ENCODE measurements around the gene RALGDS.
"Not testable (repeated sequence)": the region's sequence is repeated elsewhere in the genome, so short reads cannot be mapped to it uniquely, and the experiment has no call there.

The RALGDS gene

DNA sequence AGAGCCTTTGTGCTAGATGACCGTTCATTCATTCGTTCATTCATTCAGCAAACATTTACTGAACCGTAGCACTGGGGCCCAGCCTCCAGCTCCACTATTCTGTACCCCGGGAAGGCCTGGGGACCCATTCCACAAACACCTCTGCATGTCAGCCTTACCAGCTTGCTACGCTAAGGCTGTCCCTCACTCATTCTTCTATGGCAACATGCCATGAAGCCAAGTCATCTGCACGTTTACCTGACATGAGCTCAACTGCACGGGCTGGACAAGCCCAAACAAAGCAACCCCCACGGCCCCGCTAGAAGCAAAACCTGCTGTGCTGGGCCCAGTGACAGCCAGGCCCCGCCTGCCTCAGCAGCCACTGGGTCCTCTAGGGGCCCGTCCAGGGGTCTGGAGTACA, 53.2 kb downstream of the RALGDS start:
- no peak for DNase-seq (ENCODE audit: low read depth in 2 of 2)

DNA sequence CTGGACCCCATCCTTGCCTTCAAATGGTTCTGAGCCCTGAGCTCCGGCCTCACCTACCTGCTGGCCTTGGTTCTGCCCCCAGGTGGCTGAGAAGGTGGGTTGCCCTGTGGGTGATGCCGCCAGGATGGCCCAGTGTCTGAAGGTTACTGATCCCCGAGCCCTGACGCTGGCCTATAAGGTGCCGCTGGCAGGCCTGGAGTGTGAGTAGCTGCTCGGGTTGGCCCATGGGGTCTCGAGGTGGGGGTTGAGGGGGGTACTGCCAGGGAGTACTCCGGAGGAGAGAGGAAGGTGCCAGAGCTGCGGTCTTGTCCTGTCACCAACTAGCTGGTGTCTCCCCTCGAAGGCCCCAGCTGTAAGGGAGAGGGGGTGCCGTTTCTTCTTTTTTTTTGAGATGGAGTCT, 54.0 kb downstream of the RALGDS start:
- DNase-seq (ENCODE audit: low read depth in 2 of 2): no peak

DNA sequence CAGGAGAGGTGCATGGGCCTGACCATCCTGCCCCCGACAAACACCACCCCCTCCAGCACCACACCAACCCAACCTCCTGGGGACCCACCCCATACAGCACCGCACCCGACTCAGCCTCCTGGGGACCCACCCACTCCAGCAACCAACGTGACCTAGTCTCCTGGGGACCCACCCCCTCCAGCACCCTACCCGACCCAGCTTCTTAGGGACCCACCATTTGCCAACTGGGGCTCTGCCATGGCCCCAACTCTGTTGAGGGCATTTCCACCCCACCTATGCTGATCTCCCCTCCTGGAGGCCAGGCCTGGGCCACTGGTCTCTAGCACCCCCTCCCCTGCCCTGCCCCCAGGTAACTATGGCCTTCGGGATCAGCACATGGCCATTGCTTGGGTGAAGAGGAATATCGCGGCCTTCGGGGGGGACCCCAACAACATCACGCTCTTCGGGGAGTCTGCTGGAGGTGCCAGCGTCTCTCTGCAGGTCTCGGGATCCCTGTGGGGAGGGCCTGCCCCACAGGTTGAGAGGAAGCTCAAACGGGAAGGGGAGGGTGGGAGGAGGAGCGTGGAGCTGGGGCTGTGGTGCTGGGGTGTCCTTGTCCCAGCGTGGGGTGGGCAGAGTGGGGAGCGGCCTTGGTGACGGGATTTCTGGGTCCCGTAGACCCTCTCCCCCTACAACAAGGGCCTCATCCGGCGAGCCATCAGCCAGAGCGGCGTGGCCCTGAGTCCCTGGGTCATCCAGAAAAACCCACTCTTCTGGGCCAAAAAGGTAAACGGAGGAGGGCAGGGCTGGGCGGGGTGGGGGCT, 54.7 kb downstream of the RALGDS start:
- DNase-seq (ENCODE audit: low read depth in 2 of 2): no peak

DNA sequence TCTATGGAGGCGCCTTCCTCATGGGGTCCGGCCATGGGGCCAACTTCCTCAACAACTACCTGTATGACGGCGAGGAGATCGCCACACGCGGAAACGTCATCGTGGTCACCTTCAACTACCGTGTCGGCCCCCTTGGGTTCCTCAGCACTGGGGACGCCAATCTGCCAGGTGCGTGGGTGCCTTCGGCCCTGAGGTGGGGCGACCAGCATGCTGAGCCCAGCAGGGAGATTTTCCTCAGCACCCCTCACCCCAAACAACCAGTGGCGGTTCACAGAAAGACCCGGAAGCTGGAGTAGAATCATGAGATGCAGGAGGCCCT, 56.0 kb downstream of the RALGDS start:
- no peak for DNase-seq (ENCODE audit: low read depth in 2 of 2)

DNA sequence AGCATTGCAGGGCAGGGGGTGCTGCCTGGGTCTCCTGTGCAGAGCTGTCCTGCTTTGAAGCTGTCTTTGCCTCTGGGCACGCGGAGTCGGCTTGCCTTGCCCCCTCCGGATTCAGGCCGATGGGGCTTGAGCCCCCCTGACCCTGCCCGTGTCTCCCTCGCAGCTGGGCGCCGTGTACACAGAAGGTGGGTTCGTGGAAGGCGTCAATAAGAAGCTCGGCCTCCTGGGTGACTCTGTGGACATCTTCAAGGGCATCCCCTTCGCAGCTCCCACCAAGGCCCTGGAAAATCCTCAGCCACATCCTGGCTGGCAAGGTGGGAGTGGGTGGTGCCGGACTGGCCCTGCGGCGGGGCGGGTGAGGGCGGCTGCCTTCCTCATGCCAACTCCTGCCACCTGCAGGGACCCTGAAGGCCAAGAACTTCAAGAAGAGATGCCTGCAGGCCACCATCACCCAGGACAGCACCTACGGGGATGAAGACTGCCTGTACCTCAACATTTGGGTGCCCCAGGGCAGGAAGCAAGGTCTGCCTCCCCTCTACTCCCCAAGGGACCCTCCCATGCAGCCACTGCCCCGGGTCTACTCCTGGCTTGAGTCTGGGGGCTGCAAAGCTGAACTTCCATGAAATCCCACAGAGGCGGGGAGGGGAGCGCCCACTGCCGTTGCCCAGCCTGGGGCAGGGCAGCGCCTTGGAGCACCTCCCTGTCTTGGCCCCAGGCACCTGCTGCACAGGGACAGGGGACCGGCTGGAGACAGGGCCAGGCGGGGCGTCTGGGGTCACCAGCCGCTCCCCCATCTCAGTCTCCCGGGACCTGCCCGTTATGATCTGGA, 56.6 kb downstream of the RALGDS start:
- no peak for DNase-seq (ENCODE audit: low read depth in 2 of 2)

DNA sequence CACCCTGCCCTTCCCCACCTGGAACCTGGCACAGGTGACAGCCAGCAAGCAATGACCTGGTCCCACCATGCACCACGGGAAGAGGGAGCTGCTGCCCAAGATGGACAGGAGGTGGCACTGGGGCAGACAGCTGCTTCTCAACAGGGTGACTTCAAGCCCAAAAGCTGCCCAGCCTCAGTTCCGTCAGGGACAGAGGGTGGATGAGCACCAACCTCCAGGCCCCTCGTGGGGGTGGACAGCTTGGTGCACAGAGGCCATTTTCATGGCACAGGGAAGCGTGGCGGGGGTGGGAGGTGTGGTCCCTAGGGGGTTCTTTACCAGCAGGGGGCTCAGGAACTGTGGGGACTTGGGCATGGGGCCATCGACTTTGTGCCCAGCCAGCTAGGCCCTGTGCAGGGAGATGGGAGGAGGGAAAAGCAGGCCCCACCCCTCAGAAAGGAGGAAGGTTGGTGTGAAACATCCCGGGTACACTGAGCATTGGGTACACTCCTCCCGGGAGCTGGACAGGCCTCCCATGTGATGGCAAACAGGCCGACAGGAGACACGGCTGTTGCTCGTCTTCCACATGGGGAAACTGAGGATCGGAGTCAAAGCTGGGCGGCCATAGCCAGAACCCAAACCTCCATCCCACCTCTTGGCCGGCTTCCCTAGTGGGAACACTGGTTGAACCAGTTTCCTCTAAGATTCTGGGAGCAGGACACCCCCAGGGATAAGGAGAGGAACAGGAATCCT, 57.4 kb downstream of the RALGDS start:
- DNase-seq (ENCODE audit: low read depth in 2 of 2): no peak

DNA sequence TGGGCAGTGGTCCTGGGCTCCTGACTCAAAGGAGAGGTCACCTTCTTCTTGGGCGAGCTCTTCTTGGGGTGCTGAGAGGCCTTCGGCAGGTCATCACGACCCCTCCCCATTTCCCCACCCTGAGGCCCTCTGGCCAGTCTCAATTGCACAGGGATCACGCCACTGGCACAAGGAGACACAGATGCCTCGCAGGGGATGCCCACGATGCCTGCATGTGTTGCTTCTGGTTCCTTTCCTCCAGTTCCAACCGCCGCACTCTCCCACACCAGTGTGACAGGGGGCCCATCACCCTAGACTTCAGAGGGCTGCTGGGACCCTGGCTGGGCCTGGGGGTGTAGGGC, 57.9 kb downstream of the RALGDS start:
- no peak for DNase-seq (ENCODE audit: low read depth in 2 of 2)

DNA sequence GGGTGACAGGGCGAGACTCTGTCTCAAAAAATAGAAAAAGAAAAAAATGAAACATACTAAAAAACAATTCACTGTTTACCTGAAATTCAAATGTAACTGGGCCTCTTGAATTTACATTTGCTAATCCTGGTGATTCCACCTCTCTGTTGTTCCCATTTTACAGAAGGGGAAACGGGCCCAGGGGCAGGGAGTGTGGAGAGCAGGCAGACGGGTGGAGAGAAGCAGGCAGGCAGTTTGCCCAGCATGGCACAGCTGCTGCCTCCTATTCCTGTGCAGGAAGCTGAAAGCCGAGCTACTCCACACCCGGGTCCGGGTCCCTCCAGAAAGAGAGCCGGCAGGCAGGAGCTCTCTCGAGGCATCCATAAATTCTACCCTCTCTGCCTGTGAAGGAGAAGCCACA, 58.5 kb downstream of the RALGDS start:
- not testable (repeated sequence) for DNase-seq (ENCODE audit: low read depth in 2 of 2)

DNA sequence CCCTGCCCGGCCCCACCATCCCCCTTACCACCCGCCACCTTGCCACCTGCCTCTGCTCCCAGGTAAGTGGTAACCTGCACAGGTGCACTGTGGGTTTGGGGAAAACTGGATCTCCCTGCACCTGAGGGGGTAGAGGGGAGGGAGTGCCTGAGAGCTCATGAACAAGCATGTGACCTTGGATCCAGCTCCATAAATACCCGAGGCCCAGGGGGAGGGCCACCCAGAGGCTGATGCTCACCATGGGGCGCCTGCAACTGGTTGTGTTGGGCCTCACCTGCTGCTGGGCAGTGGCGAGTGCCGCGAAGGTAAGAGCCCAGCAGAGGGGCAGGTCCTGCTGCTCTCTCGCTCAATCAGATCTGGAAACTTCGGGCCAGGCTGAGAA, 59.3 kb downstream of the RALGDS start, which contains the start of gene CEL:
Gene CEL (plus strand): TSS at position 218 of the 382 bp plus-strand sequence. CDS start 22 bp downstream, at position 240.
- DNase-seq (ENCODE audit: low read depth in 2 of 2): not testable (repeated sequence)

DNA sequence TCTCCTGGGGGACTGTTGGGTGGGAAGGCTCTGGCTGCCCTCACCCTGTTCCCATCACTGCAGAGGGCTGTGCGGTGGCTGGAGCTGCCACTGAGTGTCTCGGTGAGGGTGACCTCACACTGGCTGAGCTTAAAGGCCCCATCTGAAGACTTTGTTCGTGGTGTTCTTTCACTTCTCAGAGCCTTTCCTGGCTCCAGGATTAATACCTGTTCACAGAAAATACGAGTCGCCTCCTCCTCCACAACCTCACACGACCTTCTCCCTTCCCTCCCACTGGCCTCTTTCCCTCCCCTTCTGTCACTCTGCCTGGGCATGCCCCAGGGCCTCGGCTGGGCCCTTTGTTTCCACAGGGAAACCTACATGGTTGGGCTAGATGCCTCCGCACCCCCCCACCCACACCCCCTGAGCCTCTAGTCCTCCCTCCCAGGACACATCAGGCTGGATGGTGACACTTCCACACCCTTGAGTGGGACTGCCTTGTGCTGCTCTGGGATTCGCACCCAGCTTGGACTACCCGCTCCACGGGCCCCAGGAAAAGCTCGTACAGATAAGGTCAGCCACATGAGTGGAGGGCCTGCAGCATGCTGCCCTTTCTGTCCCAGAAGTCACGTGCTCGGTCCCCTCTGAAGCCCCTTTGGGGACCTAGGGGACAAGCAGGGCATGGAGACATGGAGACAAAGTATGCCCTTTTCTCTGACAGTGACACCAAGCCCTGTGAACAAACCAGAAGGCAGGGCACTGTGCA, 59.8 kb downstream of the RALGDS start:
- DNase-seq (ENCODE audit: low read depth in 2 of 2): not testable (repeated sequence)

DNA sequence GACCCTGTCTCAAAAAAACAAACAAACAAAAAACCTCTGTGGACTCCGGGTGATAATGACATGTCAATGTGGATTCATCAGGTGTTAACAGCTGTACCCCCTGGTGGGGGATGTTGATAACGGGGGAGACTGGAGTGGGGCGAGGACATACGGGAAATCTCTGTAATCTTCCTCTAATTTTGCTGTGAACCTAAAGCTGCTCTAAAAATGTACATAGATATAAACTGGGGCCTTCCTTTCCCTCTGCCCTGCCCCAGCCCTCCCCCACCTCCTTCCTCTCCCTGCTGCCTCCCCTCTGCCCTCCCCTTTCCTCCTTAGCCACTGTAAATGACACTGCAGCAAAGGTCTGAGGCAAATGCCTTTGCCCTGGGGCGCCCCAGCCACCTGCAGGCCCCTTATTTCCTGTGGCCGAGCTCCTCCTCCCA, 60.6 kb downstream of the RALGDS start:
- DNase-seq (ENCODE audit: low read depth in 2 of 2): no peak

DNA sequence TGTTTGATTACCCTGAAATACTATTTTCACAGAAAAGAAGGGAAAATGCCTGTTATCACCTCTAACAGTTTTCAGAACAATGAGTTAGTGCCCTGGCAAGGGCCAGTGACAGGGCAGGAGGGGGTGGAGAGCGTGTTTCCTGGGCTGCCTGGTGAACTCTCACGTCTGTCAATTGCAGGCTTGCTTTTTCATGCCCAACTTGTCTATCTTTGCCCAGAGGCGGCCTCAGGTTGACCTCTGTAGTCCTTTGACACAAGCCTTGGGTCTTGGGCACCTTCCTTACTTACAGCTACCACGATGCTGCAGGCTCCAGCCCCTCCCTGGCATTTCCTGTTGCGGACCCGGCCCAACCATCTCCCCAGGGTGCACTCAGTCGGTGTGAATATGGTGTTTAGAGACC, 61.4 kb downstream of the RALGDS start:
- no peak for DNase-seq (ENCODE audit: low read depth in 2 of 2)

DNA sequence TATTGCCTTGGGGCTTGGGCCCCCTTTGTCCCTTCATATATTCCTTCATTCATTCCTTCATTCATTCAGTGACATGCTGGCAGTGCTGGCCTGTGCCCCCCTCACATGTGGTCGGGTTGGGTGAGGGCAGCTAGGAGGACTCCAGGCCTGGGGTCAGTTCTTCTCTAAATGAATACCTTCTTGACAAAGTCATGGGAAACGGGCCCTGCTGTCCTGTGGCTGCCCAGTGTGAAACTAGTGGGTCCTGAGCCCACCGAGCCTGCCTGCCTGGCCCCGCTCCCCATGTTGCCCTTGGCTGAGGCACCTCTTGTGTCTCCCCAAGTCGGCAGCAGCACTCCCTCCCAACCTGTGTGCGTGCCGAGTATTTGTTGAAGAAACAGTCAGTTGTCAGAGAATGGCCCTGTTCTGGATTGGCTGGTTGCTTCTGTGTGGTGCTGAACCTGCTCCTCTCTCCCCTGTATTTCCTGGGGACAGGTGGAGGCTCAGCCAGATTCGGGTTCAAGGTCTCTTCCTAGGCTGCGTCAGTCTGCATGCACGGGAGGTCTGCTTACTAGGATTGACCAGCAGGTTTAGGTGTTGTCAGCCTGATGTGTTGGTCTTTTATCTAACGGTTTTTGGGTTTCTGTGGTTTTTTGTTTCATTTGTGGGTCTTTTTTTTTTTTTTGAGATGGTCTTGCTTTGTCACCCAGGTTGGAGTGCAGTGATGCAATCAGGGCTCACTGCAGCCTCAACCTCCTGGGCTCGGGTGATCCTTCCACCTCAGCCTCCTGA, 62.3 kb downstream of the RALGDS start:
- DNase-seq (ENCODE audit: low read depth in 2 of 2): no peak

DNA sequence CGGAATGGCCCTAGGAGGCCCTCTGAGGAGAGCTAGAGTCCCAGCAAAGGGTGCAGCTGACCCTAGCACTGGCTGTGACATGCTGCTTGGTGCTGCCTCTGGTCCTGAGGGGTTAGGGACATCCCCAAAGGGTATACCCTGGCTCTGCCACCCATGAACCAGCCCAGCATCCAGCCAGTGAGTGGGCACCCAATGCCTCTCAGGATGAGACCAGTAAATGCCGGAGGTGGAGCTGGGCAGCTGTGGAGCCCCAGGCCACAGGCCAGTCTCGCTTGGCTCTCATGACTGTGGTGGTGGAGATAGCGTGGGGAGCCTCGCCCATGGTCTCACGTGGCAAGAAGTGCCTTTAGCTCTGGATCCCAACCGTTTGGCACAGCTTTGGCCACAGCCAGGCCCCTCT, 63.0 kb downstream of the RALGDS start:
- DNase-seq (ENCODE audit: low read depth in 2 of 2): no peak

DNA sequence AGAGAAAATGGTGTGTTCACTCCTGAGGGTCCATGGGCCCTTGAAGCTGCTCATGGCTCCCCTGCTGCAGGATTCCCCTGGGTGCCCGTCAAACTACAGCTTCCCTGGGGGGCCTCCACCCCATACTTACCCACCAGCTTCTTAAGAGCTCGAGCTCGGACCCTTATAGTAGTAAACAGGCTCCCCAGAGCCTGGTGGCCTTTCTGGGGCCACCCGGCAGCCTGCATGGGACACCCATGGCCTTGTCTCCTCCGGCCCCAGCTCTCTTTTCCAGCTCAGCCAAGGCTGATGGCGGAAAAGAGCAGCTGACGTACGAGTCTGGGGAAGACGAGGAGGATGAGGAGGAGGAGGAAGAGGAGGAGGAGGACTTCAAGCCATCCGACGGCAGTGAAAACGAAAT, 63.5 kb downstream of the RALGDS start:
- no peak for DNase-seq (ENCODE audit: low read depth in 2 of 2)

DNA sequence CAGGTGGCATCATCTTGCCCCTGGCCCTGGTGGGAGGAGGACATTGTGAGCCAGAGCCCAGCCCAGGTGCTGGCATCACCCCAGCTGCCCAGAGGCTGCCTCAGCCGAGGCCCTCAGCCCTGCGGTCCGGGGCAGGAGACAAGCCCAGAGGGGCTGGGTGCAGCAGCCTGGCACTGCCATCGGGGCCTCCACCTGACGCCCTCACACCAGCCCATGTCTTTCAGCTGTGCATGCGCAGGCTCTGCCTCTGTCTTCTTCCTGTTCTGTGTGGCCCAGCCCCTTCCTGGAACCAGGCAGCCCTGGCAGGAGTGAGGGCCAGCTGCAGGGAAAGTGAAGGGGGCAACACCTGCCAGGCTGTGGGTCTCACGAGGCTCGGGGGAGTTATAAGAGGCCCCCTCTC, 64.0 kb downstream of the RALGDS start:
- DNase-seq (ENCODE audit: low read depth in 2 of 2): no peak

DNA sequence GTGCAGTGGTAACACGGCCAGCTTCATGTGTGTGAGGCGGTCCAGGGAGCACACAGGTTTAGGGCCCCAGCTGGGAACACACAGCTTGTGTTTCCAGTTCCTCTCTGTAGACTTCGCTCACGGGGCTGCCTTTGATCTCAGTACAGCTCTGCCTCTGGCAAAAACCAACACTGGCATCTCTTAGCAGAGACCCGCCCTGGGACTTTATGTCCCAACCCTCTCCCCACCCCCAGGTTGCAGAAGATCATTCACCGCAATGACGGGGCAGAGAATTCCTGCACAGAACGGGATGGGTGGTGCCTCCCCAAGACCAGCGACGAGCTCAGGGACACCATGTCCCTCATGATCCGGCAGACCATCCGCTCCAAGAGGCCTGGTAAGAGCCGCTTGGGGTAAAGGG, 64.5 kb downstream of the RALGDS start:
- DNase-seq (ENCODE audit: low read depth in 2 of 2): no peak

DNA sequence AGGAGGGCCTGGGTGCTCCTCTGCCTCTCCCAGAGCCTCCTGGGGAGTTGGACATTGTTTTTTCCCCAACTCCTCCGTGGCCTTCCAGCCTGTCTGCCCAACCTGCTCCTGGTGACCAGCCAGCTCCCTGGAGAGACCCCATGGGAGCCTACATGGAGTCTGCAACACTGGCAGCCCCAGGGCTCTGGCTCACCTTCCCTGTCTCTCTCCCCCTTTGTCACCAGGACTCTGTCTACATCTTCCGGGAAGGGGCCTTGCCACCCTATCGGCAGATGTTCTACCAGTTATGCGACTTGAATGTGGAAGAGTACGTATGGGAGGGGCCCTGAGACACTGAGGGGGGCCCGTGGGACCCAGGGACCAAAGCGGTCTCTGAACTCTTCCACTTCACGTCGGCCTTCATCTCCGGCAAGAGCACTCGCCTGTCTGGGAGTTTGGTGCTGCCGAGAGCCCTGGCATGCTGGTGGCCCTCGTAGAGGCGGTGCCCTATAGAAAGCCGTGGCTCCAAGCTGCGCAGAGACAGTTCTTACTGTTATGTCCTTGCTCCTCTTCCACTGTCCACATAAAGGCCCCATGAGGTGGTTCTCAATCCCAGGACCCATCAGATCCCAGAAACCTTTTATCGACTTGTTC, 65.1 kb downstream of the RALGDS start:
- no peak for DNase-seq (ENCODE audit: low read depth in 2 of 2)

DNA sequence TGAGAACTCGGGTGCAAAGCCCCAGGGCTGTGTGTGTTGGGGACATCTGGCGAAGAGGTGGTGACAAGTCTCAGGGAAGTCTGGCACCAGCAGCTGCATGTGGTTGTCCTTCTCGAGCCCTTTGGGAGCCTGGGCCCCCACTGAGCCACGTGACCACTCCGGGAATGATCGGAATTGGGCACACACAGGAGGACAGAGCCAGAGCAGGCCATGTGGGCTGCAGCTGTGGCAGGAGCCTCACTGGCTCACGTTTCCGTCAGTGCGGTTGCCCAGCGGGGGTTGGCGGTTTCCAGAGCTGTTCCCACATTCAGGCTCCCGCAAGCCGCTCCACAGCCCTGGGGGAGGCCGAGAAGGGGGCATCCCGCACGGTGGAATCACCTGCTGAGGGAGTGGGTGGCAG, 66.1 kb downstream of the RALGDS start:
- no peak for DNase-seq (ENCODE audit: low read depth in 2 of 2)

DNA sequence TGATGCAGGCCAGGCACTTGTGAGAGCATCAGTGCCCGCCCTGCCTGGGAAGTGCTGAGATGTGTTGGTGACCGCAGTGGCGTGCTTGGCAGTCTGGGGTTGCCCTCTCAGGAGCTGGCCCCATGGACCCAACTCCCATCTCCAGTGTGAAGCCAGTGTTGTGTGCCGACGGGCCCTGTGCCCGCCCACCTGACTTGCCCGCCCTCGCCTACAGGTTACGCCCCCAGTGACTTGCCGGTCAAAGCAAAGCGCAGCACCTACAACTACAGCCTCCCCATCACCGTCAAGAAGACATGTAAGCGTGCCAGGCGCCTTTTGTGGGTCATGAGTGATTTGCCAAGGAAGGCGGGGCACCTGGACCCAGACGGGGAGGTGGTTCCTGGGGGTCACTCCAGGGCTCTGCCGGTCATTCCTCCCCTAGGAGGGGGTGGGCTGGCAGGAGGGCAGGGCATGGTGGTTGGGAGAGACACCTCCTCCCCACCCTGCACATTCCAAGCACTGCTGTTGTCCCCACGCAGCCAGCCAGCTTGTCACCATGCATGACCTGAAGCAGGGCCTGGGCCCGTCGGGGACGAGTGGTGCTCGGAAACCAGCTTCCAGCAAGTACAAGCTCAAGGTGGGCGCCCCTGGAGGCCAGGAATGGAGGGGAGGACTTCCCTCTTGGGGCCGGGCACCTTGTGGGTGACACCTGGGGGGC, 66.7 kb downstream of the RALGDS start:
- no peak for DNase-seq (ENCODE audit: low read depth in 2 of 2)

All from stimulated activated CD8-positive, alpha-beta memory T cell treated with anti-CD3 and anti-CD28 coated beads, Interleukin-15, amount 100 ng/mL, for 4 hours (primary cell).